SU-DHL-6 (cell line): ENCODE data around the gene HIBCH.

Experiments
- CTCF ChIP-seq: fragments of 200-600 bp; sonication (generic); IDR thresholded peaks from one replicate; pipeline ENCODE4 v1.5.1; 2017; ENCODE audit warnings: antibody characterized with exemption, mild to moderate bottlenecking, low read length, moderate library complexity; ENCODE audit not compliant: insufficient read depth, poor library complexity, severe bottlenecking
- EZH2phosphoT487 ChIP-seq: fragments of 200-600 bp; sonication (generic), shearing (Covaris generic); conservative IDR thresholded peaks from 2 replicates; pipeline ENCODE4 v1.6.1; 2018; ENCODE audit warnings: mild to moderate bottlenecking, antibody characterized with exemption, low read length, moderate library complexity, mixed read lengths

GRCh38 chr2:190340369-190340768, 20.7 kb upstream of the HIBCH start:
- TF ChIP-seq CTCF (no peak), EZH2phosphoT487 (no peak)
